Left hindlimb (tissue), 1 donor: ENCODE data around the gene SHLD2.
"Not testable (repeated sequence)": the region's sequence is repeated elsewhere in the genome, so short reads cannot be mapped to it uniquely, and the experiment has no call there.

Experiments
- DNase-seq: peaks from one replicate; pipeline ENCODE4 v3.0.0-alpha.2; 2018

The SHLD2 gene

GRCh38 chr10:87094373-87095235 is at the start of gene SHLD2, which contains the start of gene GLUD1:
Gene SHLD2, plus strand, starts transcription at chr10:87095206. Its CDS starts 56,149 bp downstream, at chr10:87151355.
Gene GLUD1, minus strand, starts transcription at chr10:87094843. Its CDS starts 74 bp downstream, at chr10:87094769.
- peak; percentile 94 for DNase-seq

- DNase-seq = no peak
These were observed 49.5 kb upstream of the SHLD2 start for GRCh38 chr10:87045434-87045938.

- peak; percentile 36 for DNase-seq
These were observed 41.9 kb upstream of the SHLD2 start for GRCh38 chr10:87053111-87053510.

- DNase-seq = no peak
These were observed 41.3 kb upstream of the SHLD2 start for GRCh38 chr10:87053577-87054181.

GRCh38 chr10:87054373-87055295 is 40.4 kb upstream of the SHLD2 start:
- DNase-seq = no peak

GRCh38 chr10:87058171-87058570 is 36.8 kb upstream of the SHLD2 start:
- DNase-seq = no peak

GRCh38 chr10:87059401-87059800 is 35.6 kb upstream of the SHLD2 start:
- DNase-seq = no peak

- DNase-seq = no peak
These were observed 34.6 kb upstream of the SHLD2 start for GRCh38 chr10:87060280-87060928.

GRCh38 chr10:87064651-87065050 is 30.4 kb upstream of the SHLD2 start:
- DNase-seq = no peak

GRCh38 chr10:87066178-87066577 is 28.8 kb upstream of the SHLD2 start:
- DNase-seq = no peak

GRCh38 chr10:87066865-87067264 is 28.1 kb upstream of the SHLD2 start:
- no peak for DNase-seq

- DNase-seq = no peak
These were observed 26.7 kb upstream of the SHLD2 start for GRCh38 chr10:87068281-87068680.

- DNase-seq = no peak
These were observed 22.6 kb upstream of the SHLD2 start for GRCh38 chr10:87072449-87072848.

- DNase-seq = not testable (repeated sequence)
These were observed 18.6 kb upstream of the SHLD2 start for GRCh38 chr10:87076421-87076820.

GRCh38 chr10:87079106-87079836 is 15.7 kb upstream of the SHLD2 start:
- no peak for DNase-seq

GRCh38 chr10:87080621-87081020 is 14.4 kb upstream of the SHLD2 start:
- DNase-seq = not testable (repeated sequence)

GRCh38 chr10:87081574-87081973 is 13.4 kb upstream of the SHLD2 start:
- DNase-seq = not testable (repeated sequence)

- DNase-seq = not testable (repeated sequence)
These were observed 12.8 kb upstream of the SHLD2 start for GRCh38 chr10:87082219-87082618.

- not testable (repeated sequence) for DNase-seq
These were observed 11.3 kb upstream of the SHLD2 start for GRCh38 chr10:87083576-87084290.

GRCh38 chr10:87084291-87084782 is 10.7 kb upstream of the SHLD2 start:
- not testable (repeated sequence) for DNase-seq

GRCh38 chr10:87085537-87085936 is 9.5 kb upstream of the SHLD2 start:
- DNase-seq = no peak
